IMR-90 (cell line): ENCODE results near the gene SPINT2. TPM values are rescaled to one million over a fixed set of nuclear protein-coding genes. Genes with fewer than 3 reads are reported as not detected.

ENCODE experiments used
- ATAC-seq: fragments of 200-7000 bp; cut with Tn5 transposase; 2 replicates; pipeline ENCODE4 v1.9.1; 2020; ENCODE audit warnings: low read depth, mild to moderate bottlenecking, moderate library complexity
- BruUV-seq: library from RNA; stranded (reverse); fragments of 400-500 nt; replicated peaks from 2 replicates; lab custom pipeline; 2021; lab: Mats Ljungman, UMichigan
- CTCF ChIA-PET: fragments of 300-600 bp; formaldehyde crosslinking; extraction: SDS; loops from one replicate; lab custom pipeline; 2021; ENCODE audit warnings: antibody characterized with exemption; lab: Yijun Ruan, JAX
- POLR2A ChIA-PET: fragments of 300-600 bp; sonication (Branson Sonifier 250); formaldehyde crosslinking; loops from one replicate; lab custom pipeline; 2022; ENCODE audit warnings: antibody characterized with exemption; ENCODE audit not compliant: unreplicated experiment; lab: Charles Lee
- DNase-seq: peaks from one replicate; pipeline ENCODE4 v3.0.0; 2013
- H2AFZ ChIP-seq: replicated peaks from 2 replicates; pipeline ENCODE3; 2013; ENCODE audit warnings: low read length, mild to moderate bottlenecking; ENCODE audit not compliant: poor library complexity
- H2AK5ac ChIP-seq: 2 replicates; pipeline ENCODE4 v1.6.1; 2013; ENCODE audit warnings: low read depth, low read length, inconsistent platforms
- H2AK9ac ChIP-seq: replicated peaks from 2 replicates; pipeline ENCODE3; 2013; ENCODE audit warnings: mild to moderate bottlenecking, low read depth, low read length, moderate library complexity; ENCODE audit not compliant: poor library complexity
- H2BK120ac ChIP-seq: 2 replicates; pipeline ENCODE4 v1.6.1; 2013; ENCODE audit warnings: low read depth, low read length, inconsistent platforms
- H2BK15ac ChIP-seq: 3 replicates; pipeline ENCODE4 v1.6.1; 2013; ENCODE audit warnings: low read depth, low read length, inconsistent platforms
- H2BK20ac ChIP-seq: 2 replicates; pipeline ENCODE4 v1.6.1; 2013; ENCODE audit warnings: low read depth, mild to moderate bottlenecking, inconsistent platforms, low read length, moderate library complexity
- H2BK5ac ChIP-seq: 2 replicates; pipeline ENCODE4 v1.6.1; 2013; ENCODE audit warnings: mild to moderate bottlenecking, low read depth, low read length, inconsistent platforms; ENCODE audit not compliant: poor library complexity, severe bottlenecking
- H3K14ac ChIP-seq: replicated peaks from 2 replicates; pipeline ENCODE4 v1.6.1; 2013; ENCODE audit warnings: low read depth, low read length, inconsistent platforms
- H3K18ac ChIP-seq: 2 replicates; pipeline ENCODE4 v1.6.1; 2013; ENCODE audit warnings: low read depth, low read length, control low read depth
- H3K23ac ChIP-seq: 2 replicates; pipeline ENCODE4 v1.6.1; 2013; ENCODE audit warnings: low read depth, low read length, inconsistent platforms
- H3K27ac ChIP-seq: 2 replicates; pipeline ENCODE4 v1.5.1; 2013; ENCODE audit warnings: mild to moderate bottlenecking, control low read depth, low read length; ENCODE audit not compliant: insufficient read depth
- H3K27me3 ChIP-seq: 2 replicates; pipeline ENCODE4 v1.6.1; 2013; ENCODE audit warnings: low read length; ENCODE audit not compliant: control insufficient read depth, insufficient read depth
- H3K36me3 ChIP-seq: 2 replicates; pipeline ENCODE4 v1.6.1; 2013; ENCODE audit warnings: low read length, mixed read lengths; ENCODE audit not compliant: control insufficient read depth, insufficient read depth
- H3K4ac ChIP-seq: 2 replicates; pipeline ENCODE4 v1.6.1; 2013; ENCODE audit warnings: low read depth, low read length, inconsistent platforms
- H3K4me1 ChIP-seq: 2 replicates; pipeline ENCODE4 v1.6.1; 2013; ENCODE audit warnings: low read length, mixed read lengths; ENCODE audit not compliant: control insufficient read depth, insufficient read depth
- H3K4me2 ChIP-seq: 2 replicates; pipeline ENCODE4 v1.6.1; 2013; ENCODE audit warnings: low read depth, mild to moderate bottlenecking, control low read depth, low read length, moderate library complexity
- H3K4me3 ChIP-seq: 2 replicates; pipeline ENCODE4 v1.5.1; 2013; ENCODE audit warnings: low read depth, mild to moderate bottlenecking, control low read depth, low read length, moderate library complexity; ENCODE audit not compliant: insufficient read depth
- H3K56ac ChIP-seq: 2 replicates; pipeline ENCODE4 v1.6.1; 2013; ENCODE audit warnings: low read length, inconsistent platforms; ENCODE audit not compliant: insufficient read depth; ENCODE audit errors: extremely low read depth
- H3K79me1 ChIP-seq, 2 experiments: 2 replicates each; pipeline ENCODE4 v1.6.1; 2013; ENCODE audit warnings: low read length in 2 of 2, inconsistent platforms in 1 of 2, low read depth in 1 of 2
- H3K9ac ChIP-seq: 2 replicates; pipeline ENCODE4 v1.6.1; 2013; ENCODE audit warnings: low read depth, low read length, control low read depth
- H3K9me1 ChIP-seq: 2 replicates; pipeline ENCODE4 v1.6.1; 2013; ENCODE audit warnings: low read length, inconsistent platforms; ENCODE audit not compliant: insufficient read depth
- H3K9me3 ChIP-seq: 2 replicates; pipeline ENCODE4 v1.6.1; 2013; ENCODE audit warnings: low read length; ENCODE audit not compliant: control insufficient read depth, insufficient read depth
- H4K20me1 ChIP-seq: 2 replicates; pipeline ENCODE4 v1.6.1; 2013; ENCODE audit warnings: low read length, inconsistent platforms; ENCODE audit not compliant: insufficient read depth
- H4K5ac ChIP-seq: 2 replicates; pipeline ENCODE4 v1.6.1; 2013; ENCODE audit warnings: mild to moderate bottlenecking, low read depth, low read length, control low read depth
- H4K8ac ChIP-seq, 2 experiments: 2 replicates each; pipeline ENCODE4 v1.6.1; 2013; ENCODE audit warnings: low read depth in 2 of 2, low read length in 2 of 2, control low read depth in 1 of 2, inconsistent platforms in 1 of 2
- H4K91ac ChIP-seq: 2 replicates; pipeline ENCODE4 v1.6.1; 2013; ENCODE audit warnings: low read depth, low read length, inconsistent platforms; ENCODE audit not compliant: insufficient read depth
- BHLHE40 ChIP-seq: fragments of 150-350 bp; IDR thresholded peaks from 2 replicates; pipeline ENCODE4 v1.6.1; 2016; ENCODE audit warnings: mild to moderate bottlenecking, low read depth, low read length
- CHD1 ChIP-seq: IDR thresholded peaks from 2 replicates; pipeline ENCODE4 v1.6.1; 2012; ENCODE audit warnings: low read depth, low read length, improper control_type of control experiment
- FOS ChIP-seq: fragments of 150-350 bp; IDR thresholded peaks from 2 replicates; pipeline ENCODE4 v1.6.1; 2016; ENCODE audit warnings: low read depth, low read length
- MAFK ChIP-seq: IDR thresholded peaks from 2 replicates; pipeline ENCODE4 v1.6.1; 2012; ENCODE audit warnings: low read depth, low read length, improper control_type of control experiment
- MAZ ChIP-seq: IDR thresholded peaks from 2 replicates; pipeline ENCODE4 v1.6.1; 2012; ENCODE audit warnings: low read depth, mild to moderate bottlenecking, low read length, improper control_type of control experiment, moderate library complexity, borderline replicate concordance
- MXI1 ChIP-seq: IDR thresholded peaks from 2 replicates; pipeline ENCODE4 v1.6.1; 2012; ENCODE audit warnings: low read depth, mild to moderate bottlenecking, low read length, moderate library complexity, borderline replicate concordance
- POLR2A ChIP-seq: IDR thresholded peaks from 2 replicates; pipeline ENCODE4 v1.6.1; 2012; ENCODE audit warnings: mild to moderate bottlenecking, low read depth, low read length
- RAD21 ChIP-seq: IDR thresholded peaks from 2 replicates; pipeline ENCODE4 v1.6.1; 2012; ENCODE audit warnings: low read length, improper control_type of control experiment
- RCOR1 ChIP-seq: IDR thresholded peaks from 2 replicates; pipeline ENCODE4 v1.6.1; 2012; ENCODE audit warnings: mild to moderate bottlenecking, low read length, improper control_type of control experiment; ENCODE audit not compliant: insufficient replicate concordance
- RFX5 ChIP-seq: IDR thresholded peaks from 2 replicates; pipeline ENCODE4 v1.8.0; 2012; ENCODE audit warnings: low read depth, mild to moderate bottlenecking, low read length, moderate library complexity
- WGBS, 2 experiments: methylation state at CpG; one replicate each; pipeline versions ENCODE4 v1.1.5 to v1.1.7; 2013; ENCODE audit warnings: missing lambda C conversion rate in 2 of 2; ENCODE audit not compliant: insufficient read length in 1 of 2; ENCODE audit errors: extremely low coverage in 2 of 2; 5-methylcytosine and 5-hydroxymethylcytosine counted together
- dilution Hi-C: fragments of 300-500 bp; cut with HindIII; formaldehyde crosslinking; loops from one replicate; pipeline ENCODE4 v1.14.3; 2018; ENCODE audit warnings: low sequenced_read_pairs; ENCODE audit not compliant: unreplicated experiment
- in situ Hi-C: fragments of 300-500 bp; cut with MboI; formaldehyde crosslinking; loops from 3 replicates; pipeline ENCODE4 v1.14.3; 2019; ENCODE audit warnings: low sequenced_read_pairs, inconsistent platforms, mixed read lengths
- intact Hi-C: fragments of 100-400 bp; cut with micrococcal nuclease; formaldehyde crosslinking; loops from 2 replicates; pipeline ENCODE4 v1.10.0; 2022
- polyA plus RNA-seq, 3 experiments: library from polyadenylated mRNA; depleted of rRNA; stranded (reverse); fragments of >200 nt; gene quantifications; 2 replicates each; pipeline ENCODE4 v1.2.3, GENCODE V29; 2012; ENCODE audit warnings: low replicate concordance in 1 of 3
- total RNA-seq: library from RNA; depleted of rRNA; stranded (reverse); fragments of >200 nt; gene quantifications from 2 replicates; pipeline ENCODE4 v1.2.3, GENCODE V29; 2012
- TF ChIP-seq, protein P1 (sequence below): conservative IDR thresholded peaks from 2 replicates; pipeline ENCODE4 v1.5.1; 2012; ENCODE audit warnings: mild to moderate bottlenecking, low read depth, low read length, improper control_type of control experiment
- TF ChIP-seq, protein P2 (sequence below): fragments of 150-350 bp; IDR thresholded peaks from 2 replicates; pipeline ENCODE4 v1.6.1; 2017; ENCODE audit warnings: mild to moderate bottlenecking, antibody characterized with exemption, low read length, low read depth

Gene SPINT2
- total and polyA plus RNA-seq, 2 of the 4 experiments (the other 2 are of a cell fraction): 0.54 to 1.2 TPM

DNA sequence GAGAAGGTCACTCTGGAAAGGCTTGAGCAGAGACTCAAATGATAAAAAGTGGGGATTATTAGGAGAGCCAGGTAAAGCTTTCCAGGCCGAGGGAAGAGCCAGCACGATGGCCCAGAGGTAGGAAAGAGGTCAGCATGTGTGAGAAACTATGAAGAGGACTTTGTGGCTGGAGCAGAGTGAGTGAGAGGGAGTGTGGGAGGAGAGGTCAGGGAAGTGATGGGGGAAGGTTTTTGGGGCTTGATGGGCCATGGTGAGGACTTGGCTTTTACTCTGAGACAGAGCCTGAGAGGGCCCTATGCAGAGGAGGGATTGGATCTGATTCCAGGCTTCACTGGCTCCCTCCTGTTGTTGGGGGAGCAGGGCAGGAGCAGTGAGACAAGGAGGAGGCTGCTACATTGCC, 76.6 kb downstream of the SPINT2 start:
- Histone ChIP-seq H2AFZ (no peak overlapping the region), H3K4me1 (no peaks in the 10 kb centered on the region), H4K20me1 (no peaks in the 10 kb centered on the region), H3K14ac (no peak overlapping the region), H3K9ac (no peak overlapping the region), H3K56ac (no peak overlapping the region), H2BK120ac (no peak overlapping the region), H3K18ac (no peak overlapping the region), H2AK5ac (no peak overlapping the region), H4K8ac (no peak overlapping the region), H4K91ac (no peak overlapping the region), H3K27ac (no peak overlapping the region), H3K79me1 (no peaks in the 10 kb centered on the region; a peak in 1 of 4 replicates), H2BK15ac (no peak overlapping the region), H3K4me2 (no peak overlapping the region), H3K23ac (no peak overlapping the region), H2AK9ac (no peak overlapping the region), H3K27me3 (no peaks in the 10 kb centered on the region), H2BK5ac (no peak overlapping the region), H3K4me3 (no peak overlapping the region), H3K36me3 (no peaks in the 10 kb centered on the region), H3K4ac (no peak overlapping the region), H4K5ac (no peak overlapping the region), H3K9me3 (no peaks in the 10 kb centered on the region), H3K9me1 (peaks cover 5% of the 10 kb centered on the region; the same call in 1 of the 2 replicates), H2BK20ac (no peak overlapping the region)
- DNase-seq (no peak), ATAC-seq (no peak)
- CTCF ChIA-PET: no interaction called here
- TF ChIP-seq FOS: no peak
- TF ChIP-seq MAFK: no peak
- TF ChIP-seq MXI1: no peak
- TF ChIP-seq, protein P1, sequence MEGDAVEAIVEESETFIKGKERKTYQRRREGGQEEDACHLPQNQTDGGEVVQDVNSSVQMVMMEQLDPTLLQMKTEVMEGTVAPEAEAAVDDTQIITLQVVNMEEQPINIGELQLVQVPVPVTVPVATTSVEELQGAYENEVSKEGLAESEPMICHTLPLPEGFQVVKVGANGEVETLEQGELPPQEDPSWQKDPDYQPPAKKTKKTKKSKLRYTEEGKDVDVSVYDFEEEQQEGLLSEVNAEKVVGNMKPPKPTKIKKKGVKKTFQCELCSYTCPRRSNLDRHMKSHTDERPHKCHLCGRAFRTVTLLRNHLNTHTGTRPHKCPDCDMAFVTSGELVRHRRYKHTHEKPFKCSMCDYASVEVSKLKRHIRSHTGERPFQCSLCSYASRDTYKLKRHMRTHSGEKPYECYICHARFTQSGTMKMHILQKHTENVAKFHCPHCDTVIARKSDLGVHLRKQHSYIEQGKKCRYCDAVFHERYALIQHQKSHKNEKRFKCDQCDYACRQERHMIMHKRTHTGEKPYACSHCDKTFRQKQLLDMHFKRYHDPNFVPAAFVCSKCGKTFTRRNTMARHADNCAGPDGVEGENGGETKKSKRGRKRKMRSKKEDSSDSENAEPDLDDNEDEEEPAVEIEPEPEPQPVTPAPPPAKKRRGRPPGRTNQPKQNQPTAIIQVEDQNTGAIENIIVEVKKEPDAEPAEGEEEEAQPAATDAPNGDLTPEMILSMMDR: no peak
- TF ChIP-seq, protein P2, sequence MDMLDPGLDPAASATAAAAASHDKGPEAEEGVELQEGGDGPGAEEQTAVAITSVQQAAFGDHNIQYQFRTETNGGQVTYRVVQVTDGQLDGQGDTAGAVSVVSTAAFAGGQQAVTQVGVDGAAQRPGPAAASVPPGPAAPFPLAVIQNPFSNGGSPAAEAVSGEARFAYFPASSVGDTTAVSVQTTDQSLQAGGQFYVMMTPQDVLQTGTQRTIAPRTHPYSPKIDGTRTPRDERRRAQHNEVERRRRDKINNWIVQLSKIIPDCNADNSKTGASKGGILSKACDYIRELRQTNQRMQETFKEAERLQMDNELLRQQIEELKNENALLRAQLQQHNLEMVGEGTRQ: no peak
- TF ChIP-seq POLR2A: no peak
- TF ChIP-seq RAD21: no peak
- no peak for TF ChIP-seq BHLHE40
- TF ChIP-seq MAZ: no peak
- TF ChIP-seq RCOR1: no peak
- TF ChIP-seq CHD1: no peak
- TF ChIP-seq RFX5: no peak
- in situ Hi-C loops: no loop called here
- dilution Hi-C loops: no loop called here
- intact Hi-C loops: no loop called here
- POLR2A ChIA-PET: no interaction called here
- WGBS, 2 experiments: 91% methylated on average over 2 of the region's 2 CpGs; no CpG with 5 or more reads in 1 of the 2 experiments
- BruUV-seq: no TSS peak
